ENCODE measurements around the gene LBHD1. TPM values are rescaled to one million over a fixed set of nuclear protein-coding genes. Genes with fewer than 3 reads are reported as not detected.
"Not testable (repeated sequence)": the region's sequence is repeated elsewhere in the genome, so short reads cannot be mapped to it uniquely, and the experiment has no call there.

LBHD1 gene
- total RNA-seq, 1 donor, result 4.3 TPM

- TF ChIP-seq CTCF (IDR thresholded peaks at IDR 0.05; ENCODE audit: insufficient read depth, low read depth, low read length), result no peak
- H3K4me3 ChIP-seq (ENCODE audit: low read depth, low read length), result peak within 1 kb of the TSS; percentile 92
- DNase-seq (ENCODE audit: low read depth), result peak; percentile 94
These were observed 6.9 kb downstream of the LBHD1 start, which contains the start of the genes C11orf98 and CSKMT for GRCh38 chr11:62665075-62665598. Gene C11orf98, minus strand, starts transcription at chr11:62665210. Its CDS starts 41 bp downstream, at chr11:62665169. Gene CSKMT, plus strand, starts transcription at chr11:62665312. Its CDS starts 568 bp downstream, at chr11:62665880.

- DNase-seq (ENCODE audit: low read depth), result peak; percentile 50
These were observed 7.5 kb downstream of the LBHD1 start for GRCh38 chr11:62664405-62665074.

GRCh38 chr11:62656796-62657429, 15.2 kb downstream of the LBHD1 start:
- TF ChIP-seq CTCF (IDR thresholded peaks at IDR 0.05; ENCODE audit: insufficient read depth, low read depth, low read length), result no peak
- DNase-seq (ENCODE audit: low read depth), result peak; percentile 53
- no peak overlapping the region for H3K4me3 ChIP-seq (ENCODE audit: low read depth, low read length)

More at GRCh38 chr11:62664405-62665074, 7.5 kb downstream of the LBHD1 start:
- peak overlapping the region; percentile 92 for H3K4me3 ChIP-seq (ENCODE audit: low read depth, low read length)
- no peak for TF ChIP-seq CTCF (IDR thresholded peaks at IDR 0.05; ENCODE audit: insufficient read depth, low read depth, low read length)

- TF ChIP-seq CTCF (IDR thresholded peaks at IDR 0.05; ENCODE audit: insufficient read depth, low read depth, low read length), result no peak
- no peak overlapping the region for H3K4me3 ChIP-seq (ENCODE audit: low read depth, low read length)
- DNase-seq (ENCODE audit: low read depth), result peak; percentile 23
These were observed 17.8 kb downstream of the LBHD1 start for GRCh38 chr11:62654297-62654696.

GRCh38 chr11:62652161-62653006, 19.7 kb downstream of the LBHD1 start:
- DNase-seq (ENCODE audit: low read depth), result no peak
- H3K4me3 ChIP-seq (ENCODE audit: low read depth, low read length), result peak overlapping the region; percentile 83
- no peak for TF ChIP-seq CTCF (IDR thresholded peaks at IDR 0.05; ENCODE audit: insufficient read depth, low read depth, low read length)

GRCh38 chr11:62650283-62650682, 21.8 kb downstream of the LBHD1 start:
- not testable (repeated sequence) for H3K4me3 ChIP-seq (ENCODE audit: low read depth, low read length); DNase-seq (ENCODE audit: low read depth)
